GM12864 (cell line): Measurements from ENCODE around the gene ZNF17.
A peak's percentile ranks its signal among the peaks of the same experiment; 100 is the strongest.

ENCODE experiments used
- DNase-seq: peaks from one replicate; pipeline ENCODE4 v3.0.0-alpha.2; 2011; ENCODE audit warnings: low read depth
- H3K4me3 ChIP-seq: 2 replicates; pipeline ENCODE4 v1.5.1; 2011; ENCODE audit warnings: mild to moderate bottlenecking, low read depth, low read length, control low read depth
- CTCF ChIP-seq: IDR thresholded peaks from 2 replicates; pipeline ENCODE4 v1.5.1; 2011; ENCODE audit warnings: low read depth, mild to moderate bottlenecking, moderate library complexity, low read length, control low read depth, inconsistent platforms; ENCODE audit errors: missing control alignments

ZNF17 gene

DNA sequence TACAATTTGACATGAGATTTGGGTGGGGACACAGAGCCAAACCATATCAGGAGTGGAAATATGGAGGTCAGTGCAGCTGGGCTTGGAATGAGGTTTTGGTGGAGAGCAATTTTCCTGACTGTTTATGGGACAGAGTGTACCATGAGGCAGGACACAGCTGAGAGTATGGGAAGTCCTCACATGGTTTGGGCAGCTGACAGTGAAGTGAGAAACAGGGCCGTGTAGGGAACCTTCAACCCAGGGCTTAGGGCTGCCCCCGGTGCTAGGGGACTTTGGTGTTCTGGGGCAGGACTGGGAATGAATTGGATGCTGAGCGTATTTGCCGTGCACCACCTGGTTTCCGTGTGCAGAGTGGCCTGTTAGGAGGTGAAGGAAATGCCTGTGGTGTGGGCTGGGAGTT lies 15.3 kb upstream of the ZNF17 start:
- no peak overlapping the region for H3K4me3 ChIP-seq
- no peak for TF ChIP-seq CTCF
- no peak for DNase-seq

- TF ChIP-seq CTCF, result no peak
Measured at GRCh38 chr19:57398868-57399267, 12.1 kb upstream of the ZNF17 start.

GRCh38 chr19:57403737-57404563 lies 7.0 kb upstream of the ZNF17 start:
- DNase-seq, result no peak
- no peak for TF ChIP-seq CTCF
- H3K4me3 ChIP-seq, result no peak overlapping the region

More at GRCh38 chr19:57398868-57399267, 12.1 kb upstream of the ZNF17 start:
- H3K4me3 ChIP-seq, result no peak overlapping the region
- DNase-seq, result no peak

DNA sequence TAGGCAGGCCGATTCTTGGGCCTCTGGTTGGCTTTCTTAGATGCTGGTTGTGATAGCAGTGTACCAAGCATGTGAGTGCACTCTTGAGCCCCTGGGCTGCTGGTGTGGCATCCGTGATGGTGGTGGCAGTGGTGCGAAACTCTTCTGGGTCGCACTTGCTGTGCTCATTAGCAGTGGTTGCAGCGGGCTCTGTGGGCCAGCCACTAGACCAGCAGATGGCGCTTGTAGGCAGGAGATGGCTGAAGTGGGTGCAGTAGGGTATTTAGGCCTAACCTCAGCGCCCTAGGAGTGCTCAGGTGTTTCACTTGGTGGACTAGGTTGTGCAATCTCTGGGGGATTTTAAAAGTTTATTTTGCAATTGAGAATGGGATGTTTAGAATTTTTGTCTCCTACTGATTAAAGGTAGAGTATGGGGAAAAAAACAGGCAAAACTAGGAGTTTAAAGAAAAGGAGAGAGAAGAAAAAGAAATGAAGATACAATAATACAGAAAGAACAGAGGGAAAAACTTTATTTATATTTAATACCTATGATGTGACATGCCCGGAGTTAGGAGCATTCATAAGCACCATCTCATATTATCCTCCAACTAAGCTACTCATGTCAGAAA lies 4.3 kb upstream of the ZNF17 start:
- no peak overlapping the region for H3K4me3 ChIP-seq
- TF ChIP-seq CTCF, result peak; percentile 81
- no peak for DNase-seq

DNA sequence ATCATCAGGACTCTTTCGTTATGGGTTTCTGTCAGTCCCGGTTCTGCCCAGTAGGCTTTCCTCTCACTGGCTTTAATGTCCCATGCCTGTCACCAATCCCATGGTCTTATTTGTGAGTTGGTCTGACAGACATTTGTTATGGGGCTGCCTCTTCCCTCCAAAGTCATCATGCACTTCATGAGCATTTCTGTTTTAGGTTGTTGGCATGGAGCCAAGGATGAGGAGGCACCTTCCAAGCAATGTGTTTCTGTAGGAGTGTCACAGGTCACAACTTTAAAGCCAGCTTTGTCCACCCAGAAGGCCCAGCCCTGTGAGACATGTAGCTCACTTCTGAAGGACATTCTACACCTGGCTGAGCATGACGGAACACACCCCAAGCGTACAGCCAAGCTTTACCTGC lies 8.5 kb downstream of the ZNF17 start:
- DNase-seq, result no peak
- TF ChIP-seq CTCF, result no peak
- no peak overlapping the region for H3K4me3 ChIP-seq

DNA sequence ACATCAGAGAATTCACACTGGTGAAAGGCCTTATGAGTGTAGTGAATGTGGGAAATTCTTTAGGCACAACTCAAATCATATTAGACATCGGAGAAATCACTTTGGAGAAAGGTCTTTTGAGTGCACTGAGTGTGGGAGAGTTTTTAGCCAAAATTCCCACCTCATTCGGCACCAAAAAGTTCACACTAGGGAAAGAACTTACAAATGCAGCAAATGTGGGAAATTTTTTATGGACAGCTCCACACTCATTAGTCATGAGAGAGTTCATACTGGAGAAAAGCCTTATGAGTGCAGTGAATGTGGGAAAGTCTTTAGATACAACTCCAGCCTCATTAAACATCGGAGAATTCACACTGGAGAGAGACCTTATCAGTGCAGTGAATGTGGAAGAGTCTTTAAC lies 10.1 kb downstream of the ZNF17 start:
- DNase-seq, result no peak
- no peak overlapping the region for H3K4me3 ChIP-seq
- no peak for TF ChIP-seq CTCF
